H1 (cell line): ENCODE measurements around the gene SCGB1A1. TPM values are rescaled to one million over a fixed set of nuclear protein-coding genes. Genes with fewer than 3 reads are reported as not detected.

Experiments used
- CTCF ChIA-PET: fragments of 300-600 bp; sonication (Branson Sonifier 250); formaldehyde crosslinking; loops from one replicate; lab custom pipeline; 2021; ENCODE audit not compliant: partially characterized antibody; lab: Charles Lee
- POLR2A ChIA-PET: fragments of 300-600 bp; sonication (Branson Sonifier 250); formaldehyde crosslinking; loops from one replicate; lab custom pipeline; 2021; ENCODE audit warnings: inconsistent platforms; ENCODE audit not compliant: partially characterized antibody; lab: Charles Lee
- DNase-seq, 2 experiments: peaks; one replicate each; pipeline versions ENCODE4 v3.0.0 to v3.0.0-alpha.2; 2010 to 2022; ENCODE audit warnings: low spot score in 2 of 2, low read depth in 1 of 2, mixed read lengths in 1 of 2
- FAIRE-seq: peaks from 2 replicates; lab custom pipeline; 2011; peaks lifted over from hg19 to GRCh38; lab: Jason Lieb, UNC
- H2AFZ ChIP-seq: 2 replicates; pipeline ENCODE4 v1.8.1; 2012; ENCODE audit warnings: low read length, inconsistent platforms
- H2AK5ac ChIP-seq: 2 replicates; pipeline ENCODE4 v1.6.1; 2013; ENCODE audit warnings: low read depth, low read length
- H2BK120ac ChIP-seq: replicated peaks from 2 replicates; pipeline ENCODE3; 2013; ENCODE audit warnings: low read depth, low read length, inconsistent platforms
- H2BK12ac ChIP-seq: 2 replicates; pipeline ENCODE4 v1.6.1; 2013; ENCODE audit warnings: low read depth, low read length
- H2BK15ac ChIP-seq: 2 replicates; pipeline ENCODE4 v1.6.1; 2013; ENCODE audit warnings: low read length
- H2BK20ac ChIP-seq: 2 replicates; pipeline ENCODE4 v1.6.1; 2013; ENCODE audit warnings: low read length
- H2BK5ac ChIP-seq: 2 replicates; pipeline ENCODE4 v1.6.1; 2013; ENCODE audit warnings: low read depth, low read length
- H3K14ac ChIP-seq: 2 replicates; pipeline ENCODE4 v1.6.1; 2013; ENCODE audit warnings: inconsistent platforms; ENCODE audit not compliant: insufficient read length
- H3K18ac ChIP-seq: 2 replicates; pipeline ENCODE4 v1.6.1; 2013; ENCODE audit warnings: low read length; ENCODE audit errors: extremely low read depth
- H3K23ac ChIP-seq: 2 replicates; pipeline ENCODE4 v1.6.1; 2013; ENCODE audit warnings: inconsistent platforms; ENCODE audit not compliant: insufficient read length
- H3K23me2 ChIP-seq: 2 replicates; pipeline ENCODE4 v1.6.1; 2013; ENCODE audit warnings: low read depth, low read length
- H3K27ac ChIP-seq: 2 replicates; pipeline ENCODE4 v1.6.1; 2011; ENCODE audit warnings: low read depth, low read length, inconsistent platforms
- H3K27me3 ChIP-seq, 4 experiments: replicated peaks in 1 of 4; 1 replicate in 1 of 4; 2 replicates in 3 of 4; pipeline versions ENCODE4 v1.6.1 to v1.8.1; 2011 to 2013; ENCODE audit warnings: low read length in 3 of 4, mild to moderate bottlenecking in 3 of 4, inconsistent platforms in 2 of 4, mixed read lengths in 2 of 4, moderate library complexity in 1 of 4; ENCODE audit not compliant: control insufficient read depth in 3 of 4, insufficient read depth in 3 of 4; ENCODE audit errors: extremely low read depth in 1 of 4
- H3K36me3 ChIP-seq, 4 experiments: 2 replicates each; pipeline versions ENCODE4 v1.6.1 to v1.8.1; 2011 to 2013; ENCODE audit warnings: mild to moderate bottlenecking in 4 of 4, low read length in 3 of 4, moderate library complexity in 2 of 4, control low read depth in 1 of 4, inconsistent platforms in 1 of 4; ENCODE audit not compliant: insufficient read depth in 4 of 4, control insufficient read depth in 2 of 4
- H3K4ac ChIP-seq: replicated peaks from 2 replicates; pipeline ENCODE3; 2013; ENCODE audit warnings: low read length, low read depth, mixed read lengths, inconsistent platforms; ENCODE audit not compliant: insufficient read length
- H3K4me1 ChIP-seq, 4 experiments: replicated peaks in 1 of 4; 1 replicate in 1 of 4; 2 replicates in 3 of 4; pipeline versions ENCODE4 v1.6.1 to v1.8.1; 2011 to 2013; ENCODE audit warnings: low read length in 3 of 4, inconsistent platforms in 2 of 4, mixed read lengths in 1 of 4; ENCODE audit not compliant: insufficient read depth in 4 of 4, control insufficient read depth in 3 of 4
- H3K4me2 ChIP-seq, 2 experiments: 2 replicates each; pipeline versions ENCODE4 v1.6.1 to v1.8.1; 2011 to 2013; ENCODE audit warnings: low read depth in 2 of 2, low read length in 2 of 2, control low read depth in 1 of 2, inconsistent platforms in 1 of 2, mild to moderate bottlenecking in 1 of 2; ENCODE audit not compliant: insufficient read depth in 1 of 2
- H3K4me3 ChIP-seq, 4 experiments: fragments of 200-600, 300-600 bp in 1 of 4; sonication (generic), shearing (Covaris generic), sonication (Bioruptor Twin) in 1 of 4; 2 replicates each; pipeline versions ENCODE4 v1.5.1 to v1.8.1; 2011 to 2016; ENCODE audit warnings: low read length in 4 of 4, low read depth in 3 of 4, control low read depth in 2 of 4, inconsistent platforms in 2 of 4, mild to moderate bottlenecking in 2 of 4, mixed read lengths in 1 of 4, moderate library complexity in 1 of 4; ENCODE audit not compliant: insufficient read depth in 2 of 4; ENCODE audit errors: extremely low read depth in 1 of 4
- H3K56ac ChIP-seq: replicated peaks from 2 replicates; pipeline ENCODE3; 2013; ENCODE audit warnings: low read depth, mild to moderate bottlenecking, mixed read lengths, low read length, inconsistent platforms; ENCODE audit not compliant: insufficient read length
- H3K79me1 ChIP-seq: 2 replicates; pipeline ENCODE4 v1.6.1; 2013; ENCODE audit warnings: low read depth, low read length, control low read depth
- H3K79me2 ChIP-seq, 2 experiments: 2 replicates each; pipeline versions ENCODE4 v1.6.1 to v1.8.1; 2012 to 2013; ENCODE audit warnings: low read length in 2 of 2, mild to moderate bottlenecking in 2 of 2, inconsistent platforms in 1 of 2; ENCODE audit not compliant: insufficient read depth in 2 of 2, control insufficient read depth in 1 of 2
- H3K9ac ChIP-seq, 4 experiments: replicated peaks in 1 of 4; 1 replicate in 1 of 4; 2 replicates in 3 of 4; pipeline versions ENCODE4 v1.6.1 to v1.8.1; 2011 to 2013; ENCODE audit warnings: low read depth in 3 of 4, low read length in 3 of 4, control low read depth in 2 of 4, mild to moderate bottlenecking in 2 of 4, moderate library complexity in 2 of 4, inconsistent platforms in 1 of 4; ENCODE audit errors: extremely low read depth in 1 of 4
- H3K9me3 ChIP-seq, 2 experiments: 2 replicates each; pipeline versions ENCODE4 v1.6.1 to v1.8.1; 2012 to 2013; ENCODE audit warnings: mild to moderate bottlenecking in 2 of 2, moderate library complexity in 2 of 2, control low read depth in 1 of 2, inconsistent platforms in 1 of 2, low read depth in 1 of 2, low read length in 1 of 2, mixed read lengths in 1 of 2; ENCODE audit not compliant: insufficient read depth in 2 of 2
- H4K20me1 ChIP-seq, 2 experiments: replicated peaks in 1 of 2; 2 replicates each; pipeline versions ENCODE3 to v1.8.1; 2011 to 2013; ENCODE audit warnings: inconsistent platforms in 2 of 2, low read length in 2 of 2, mild to moderate bottlenecking in 1 of 2; ENCODE audit not compliant: insufficient read depth in 2 of 2, control insufficient read depth in 1 of 2
- H4K5ac ChIP-seq: 2 replicates; pipeline ENCODE4 v1.6.1; 2013; ENCODE audit warnings: low read length, low read depth, mixed read lengths, inconsistent platforms; ENCODE audit not compliant: insufficient read length
- H4K8ac ChIP-seq: 2 replicates; pipeline ENCODE4 v1.8.0; 2013; ENCODE audit warnings: mild to moderate bottlenecking, moderate library complexity, low read length, inconsistent platforms; ENCODE audit not compliant: insufficient read depth; ENCODE audit errors: extremely low read depth
- H4K91ac ChIP-seq: replicated peaks from 2 replicates; pipeline ENCODE3; 2013; ENCODE audit warnings: low read length, mixed read lengths, inconsistent platforms; ENCODE audit not compliant: insufficient read length
- KDM5A ChIP-seq: fragments of 200-600 bp; IDR thresholded peaks from 2 replicates; pipeline ENCODE4 v1.7.1; 2012; ENCODE audit warnings: mild to moderate bottlenecking, low read length, inconsistent platforms, mixed read lengths
- WGBS, 2 experiments: shearing (Covaris generic) in 1 of 2; methylation state at CpG; one replicate each; pipeline versions ENCODE4 v1.1.6 to v1.1.7; 2013 to 2015; ENCODE audit warnings: low lambda C conversion rate in 2 of 2, mixed read lengths in 2 of 2, inconsistent platforms in 1 of 2, low coverage in 1 of 2, missing lambda C conversion rate in 1 of 2; ENCODE audit not compliant: insufficient replicate concordance in 2 of 2, insufficient coverage in 1 of 2, insufficient read length in 1 of 2; ENCODE audit errors: extremely low coverage in 1 of 2, missing lambda C conversion rate in 1 of 2; 5-methylcytosine and 5-hydroxymethylcytosine counted together
- polyA plus RNA-seq, 7 experiments: library from polyadenylated mRNA; depleted of rRNA in 3 of 7; stranded (reverse) in 5 of 7; unstranded in 2 of 7; fragments of >200 nt in 5 of 7; fragments of 200-250 nt in 2 of 7; gene quantifications; 1 replicate in 5 of 7; 2 replicates in 1 of 7; 4 replicates in 1 of 7; pipeline versions ENCODE4 v1.2.1 to v1.2.3, GENCODE V29; 2011 to 2013; ENCODE audit warnings: missing spikeins in 2 of 7, mixed read lengths in 2 of 7
- total RNA-seq: library from RNA; stranded (reverse); fragmentation: NEBNext Ultra II Directional; extraction: Animal tissue kit (Norgen Biotek cat#: 25700); gene quantifications from 2 replicates; pipeline ENCODE4 v1.2.1, GENCODE V29; 2021

Gene SCGB1A1
- total and polyA plus RNA-seq, 2 of the 8 experiments (the other 6 are each of a cell fraction or from before 2014, with no cell fraction given), result not detected

GRCh38 chr11:62433904-62434276, 15.1 kb downstream of the SCGB1A1 start:
- Histone ChIP-seq H2BK12ac (no peak overlapping the region), H2BK20ac (no peak overlapping the region), H3K9me3 (no peaks in the 10 kb centered on the region), H3K9ac (no peak overlapping the region), H3K27ac (no peak overlapping the region), H2BK120ac (no peak overlapping the region), H2BK15ac (no peak overlapping the region), H4K20me1 (no peaks in the 10 kb centered on the region), H3K18ac (no peak overlapping the region), H3K14ac (no peak overlapping the region), H3K23me2 (no peaks in the 10 kb centered on the region), H3K4me2 (no peak overlapping the region), H3K36me3 (no peaks in the 10 kb centered on the region)
- TF ChIP-seq KDM5A, result no peak
- TF ChIP-seq, all 59 proteins: peak for 0
- no peak overlapping the region for H3K4me3 ChIP-seq
- H4K91ac ChIP-seq, result no peak overlapping the region
- CTCF ChIA-PET, result interaction anchor here (0.9 to 1.3 kb wide), 4 partner anchors 9 to 127 kb away, joined by 3 to 8 read pairs (median 4); no protein-coding TSS in a partner anchor
- DNase-seq (no peak), FAIRE-seq (no peak)
- no peak overlapping the region for H3K56ac ChIP-seq
- no peaks in the 10 kb centered on the region for H3K79me1 ChIP-seq
- H4K8ac ChIP-seq, result no peak overlapping the region
- H3K4ac ChIP-seq, result no peak overlapping the region
- POLR2A ChIA-PET, result no interaction called here
- H4K5ac ChIP-seq, result no peak overlapping the region
- H3K79me2 ChIP-seq, result no peaks in the 10 kb centered on the region
- no peak overlapping the region for H2BK5ac ChIP-seq
- no peak overlapping the region for H2AK5ac ChIP-seq
- no peaks in the 10 kb centered on the region for H3K27me3 ChIP-seq
- H3K4me1 ChIP-seq, result no peaks in the 10 kb centered on the region
- H3K23ac ChIP-seq, result no peak overlapping the region
- 0 out of 2 replicates have a peak overlapping the region, but pooled peaks have one; percentile 21 for H2AFZ ChIP-seq
- WGBS, 2 experiments, result 87% methylated on average over 6 of the region's 6 CpGs; no CpG with 5 or more reads in 1 of the 2 experiments
